NCI-H748 (cell line): Measurements from ENCODE around the gene MPG.
"Not testable (repeated sequence)": the region's sequence is repeated elsewhere in the genome, so short reads cannot be mapped to it uniquely, and the experiment has no call there.

Experiments
- DNase-seq: peaks from one replicate; lab custom pipeline; 2025; ENCODE audit not compliant: unreplicated experiment; lab: John Stamatoyannopoulos, UW

Gene MPG, protein sequence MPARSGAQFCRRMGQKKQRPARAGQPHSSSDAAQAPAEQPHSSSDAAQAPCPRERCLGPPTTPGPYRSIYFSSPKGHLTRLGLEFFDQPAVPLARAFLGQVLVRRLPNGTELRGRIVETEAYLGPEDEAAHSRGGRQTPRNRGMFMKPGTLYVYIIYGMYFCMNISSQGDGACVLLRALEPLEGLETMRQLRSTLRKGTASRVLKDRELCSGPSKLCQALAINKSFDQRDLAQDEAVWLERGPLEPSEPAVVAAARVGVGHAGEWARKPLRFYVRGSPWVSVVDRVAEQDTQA

DNA sequence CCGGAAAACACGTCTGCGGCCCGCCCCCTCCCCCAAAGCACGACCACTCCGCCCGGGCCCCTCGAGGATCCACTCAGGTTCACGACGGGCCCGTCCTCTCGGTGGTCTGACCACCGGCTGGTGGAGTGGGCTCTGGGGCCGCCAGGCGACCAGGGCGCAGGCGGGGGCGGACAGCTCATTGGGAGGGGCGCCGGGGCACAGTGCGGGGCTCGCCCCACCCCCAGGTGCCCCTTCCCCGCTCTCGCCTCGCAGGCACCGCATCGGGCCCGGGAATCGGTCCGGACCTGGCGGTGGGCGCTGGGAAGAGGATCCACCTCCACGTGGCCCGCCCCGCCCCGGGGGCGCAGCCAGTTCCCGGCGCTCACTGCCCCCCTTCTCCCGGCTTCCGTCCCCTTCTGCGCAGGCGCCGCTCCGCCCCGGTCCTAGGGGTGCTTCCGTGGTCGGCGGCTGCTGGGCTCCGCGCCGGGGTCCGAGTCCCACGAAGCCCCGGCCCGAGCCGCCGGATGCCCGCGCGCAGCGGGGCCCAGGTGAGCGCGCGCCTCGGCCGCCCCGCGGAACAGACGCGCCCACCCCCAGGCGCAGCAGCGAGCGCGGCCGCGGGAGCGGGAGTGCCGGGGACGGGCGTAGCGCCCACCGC, at the start of gene MPG:
MPG (plus strand) TSS at position 419 of the 637 bp plus-strand sequence; CDS start at position 504, 85 bp downstream.
- peak; percentile 74 for DNase-seq

DNA sequence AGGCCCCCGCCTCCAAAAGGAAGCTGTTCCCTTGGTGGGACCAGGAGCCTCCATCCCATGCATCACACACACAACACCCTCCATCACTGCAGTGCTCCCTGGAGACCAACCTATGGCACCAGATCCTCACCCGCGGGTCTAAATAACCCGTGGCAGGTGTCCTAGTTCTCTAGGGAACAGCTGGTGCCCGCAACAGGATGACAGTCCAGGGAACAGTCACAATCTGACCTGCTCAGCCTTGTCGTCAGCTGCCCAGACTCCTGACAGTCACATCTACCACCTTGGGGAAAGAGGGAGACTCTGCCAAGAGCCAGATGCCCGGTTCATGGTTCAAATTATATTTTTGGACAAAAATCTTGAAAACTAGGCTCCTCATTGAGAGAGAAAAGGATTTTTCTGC, 47.4 kb upstream of the MPG start:
- DNase-seq, result not testable (repeated sequence)

DNA sequence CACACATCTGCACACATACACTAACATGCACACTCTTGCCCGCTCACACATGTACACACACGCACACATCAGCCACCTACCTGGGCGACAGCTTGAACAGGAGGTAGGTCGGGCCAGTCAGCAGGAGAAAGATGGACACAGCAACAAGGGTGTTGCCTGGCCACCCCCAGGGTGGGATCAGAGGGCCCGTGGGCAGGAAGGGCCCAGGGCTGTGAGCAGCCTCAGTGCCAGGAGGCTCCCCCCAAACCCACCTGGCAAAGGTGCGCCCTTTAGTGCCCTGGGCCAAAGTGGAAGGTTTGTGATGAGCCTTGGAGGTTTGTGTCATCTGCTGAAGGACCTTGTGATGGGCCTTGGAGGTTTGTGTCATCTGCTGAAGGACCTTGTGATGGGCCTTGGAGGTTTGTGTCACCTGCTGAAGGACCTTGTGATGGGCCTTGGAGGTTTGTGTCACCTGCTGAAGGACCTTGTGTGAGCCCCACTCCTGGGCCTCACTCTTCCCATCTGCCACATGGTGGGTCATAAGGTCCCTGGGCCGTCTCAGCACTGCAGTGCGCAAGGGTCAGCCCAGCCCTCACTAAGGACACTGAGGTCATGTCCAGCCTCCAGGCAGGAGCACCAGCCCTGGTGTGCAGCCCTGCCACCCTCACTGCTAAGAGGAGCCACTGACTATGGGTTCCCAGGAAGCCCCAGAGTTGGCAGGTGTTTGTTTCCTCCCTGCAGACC, 44.7 kb upstream of the MPG start:
- DNase-seq, result not testable (repeated sequence)

DNA sequence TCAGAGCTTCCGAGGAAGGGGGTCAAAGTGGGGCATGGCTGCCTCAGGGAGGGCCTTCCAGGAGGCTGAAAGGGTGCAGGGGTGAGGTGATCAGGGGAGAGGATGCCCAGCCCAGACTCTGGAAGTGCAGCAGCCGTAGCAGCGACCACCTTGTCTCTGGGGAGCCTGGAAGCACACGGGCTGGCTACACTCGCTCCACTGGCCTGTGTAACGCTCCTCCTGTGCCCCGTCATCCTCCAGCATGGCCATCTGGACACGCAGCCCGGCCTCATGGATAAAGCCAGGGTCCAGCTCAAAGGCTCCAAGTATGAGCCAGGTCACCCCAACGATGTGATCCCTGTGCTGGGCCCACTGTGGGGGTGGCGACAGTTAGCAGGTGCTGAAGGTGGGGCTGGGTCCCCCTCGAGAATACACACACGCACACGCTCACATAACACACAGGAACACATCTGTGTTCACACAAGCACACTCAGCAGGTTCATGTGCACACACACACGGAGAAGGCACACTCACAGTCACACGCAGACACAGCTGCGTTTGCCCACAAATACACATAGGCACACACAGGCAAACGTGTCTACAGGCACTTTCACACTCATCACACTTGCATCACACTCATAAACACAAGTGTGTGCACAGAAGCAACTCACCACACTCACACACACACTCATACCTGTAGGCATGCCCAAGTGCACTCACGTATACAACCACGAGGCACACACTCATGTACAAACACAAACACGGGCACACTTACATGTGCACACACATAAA, 44.0 kb upstream of the MPG start:
- no peak for DNase-seq

DNA sequence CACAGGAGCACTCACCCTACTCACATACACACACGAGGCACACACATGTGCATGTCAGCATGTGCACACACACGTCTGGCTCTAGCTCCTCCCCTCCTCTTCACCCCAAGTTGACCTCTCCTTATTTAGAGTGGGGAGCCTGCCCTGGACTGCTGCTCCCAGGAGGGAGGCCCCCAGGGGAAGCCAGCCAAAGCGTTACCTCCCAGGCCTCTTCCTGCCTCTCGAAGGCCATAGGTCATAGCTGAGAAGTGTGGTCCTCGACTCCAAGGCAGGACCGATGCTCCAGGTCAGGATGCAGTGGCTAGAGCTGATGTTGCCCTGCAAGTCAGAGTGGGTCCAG, 43.4 kb upstream of the MPG start:
- no peak for DNase-seq

DNA sequence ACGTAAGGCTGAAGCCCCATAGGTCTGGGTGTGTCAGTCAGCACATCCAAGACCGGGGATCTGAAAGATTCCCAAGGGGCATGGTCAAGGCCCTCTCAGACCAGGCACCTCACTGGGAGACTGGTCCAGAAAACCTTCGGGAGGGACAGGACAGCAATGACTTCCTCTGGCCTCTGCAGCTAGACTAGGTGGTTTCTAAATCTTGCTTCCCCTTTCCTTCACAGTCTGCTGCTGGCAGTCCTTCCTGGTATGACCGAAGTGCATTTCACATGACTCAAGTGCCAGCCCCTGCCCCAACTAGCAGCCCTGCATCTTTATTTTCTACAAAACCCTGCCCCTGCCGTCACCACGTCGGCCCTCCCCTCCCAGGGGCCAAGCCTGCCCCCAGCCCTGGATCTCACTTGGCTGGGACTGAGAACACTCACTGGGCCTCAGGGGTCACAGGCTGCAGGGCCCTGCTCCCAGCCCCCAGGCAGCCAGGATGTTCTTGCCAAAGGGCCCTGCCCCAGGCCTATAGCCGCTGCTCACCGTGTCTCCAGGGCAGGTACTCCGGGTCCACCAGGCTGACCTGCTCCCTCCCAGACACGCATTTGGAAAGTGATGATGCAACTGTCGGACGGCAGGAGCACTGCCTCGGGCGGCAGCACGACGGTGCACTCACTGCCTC, 42.9 kb upstream of the MPG start:
- DNase-seq, result no peak

DNA sequence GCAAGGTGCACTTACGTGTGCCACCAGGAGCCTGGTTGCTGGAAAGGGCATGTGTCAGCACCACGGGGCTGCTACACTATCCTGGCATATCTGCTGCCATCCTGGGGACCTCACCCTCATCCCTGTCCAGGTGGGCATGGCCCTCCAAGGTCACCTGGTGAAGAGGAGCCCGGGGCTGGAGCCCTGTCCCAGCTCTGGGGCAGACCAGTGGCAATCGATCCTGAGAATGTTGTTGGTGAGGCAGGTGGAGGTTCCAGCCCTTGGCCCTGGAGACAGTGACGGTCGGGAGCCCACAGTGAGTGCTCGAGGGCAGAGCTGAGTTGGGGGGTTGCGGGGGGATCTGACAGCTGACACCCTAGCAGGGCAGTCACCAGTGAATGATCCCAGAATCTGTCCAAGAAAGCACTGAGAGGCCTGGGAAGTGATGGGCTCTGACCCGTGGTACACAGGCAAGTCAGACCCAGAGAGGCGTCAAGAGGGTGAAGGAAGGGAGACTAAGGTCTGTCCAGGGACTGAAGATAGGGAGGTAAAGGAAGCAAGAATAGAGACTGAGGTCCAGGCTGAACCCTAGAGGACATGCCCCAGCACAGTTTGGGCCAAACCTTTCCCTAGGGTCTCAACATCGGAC, 42.2 kb upstream of the MPG start:
- DNase-seq, result no peak

DNA sequence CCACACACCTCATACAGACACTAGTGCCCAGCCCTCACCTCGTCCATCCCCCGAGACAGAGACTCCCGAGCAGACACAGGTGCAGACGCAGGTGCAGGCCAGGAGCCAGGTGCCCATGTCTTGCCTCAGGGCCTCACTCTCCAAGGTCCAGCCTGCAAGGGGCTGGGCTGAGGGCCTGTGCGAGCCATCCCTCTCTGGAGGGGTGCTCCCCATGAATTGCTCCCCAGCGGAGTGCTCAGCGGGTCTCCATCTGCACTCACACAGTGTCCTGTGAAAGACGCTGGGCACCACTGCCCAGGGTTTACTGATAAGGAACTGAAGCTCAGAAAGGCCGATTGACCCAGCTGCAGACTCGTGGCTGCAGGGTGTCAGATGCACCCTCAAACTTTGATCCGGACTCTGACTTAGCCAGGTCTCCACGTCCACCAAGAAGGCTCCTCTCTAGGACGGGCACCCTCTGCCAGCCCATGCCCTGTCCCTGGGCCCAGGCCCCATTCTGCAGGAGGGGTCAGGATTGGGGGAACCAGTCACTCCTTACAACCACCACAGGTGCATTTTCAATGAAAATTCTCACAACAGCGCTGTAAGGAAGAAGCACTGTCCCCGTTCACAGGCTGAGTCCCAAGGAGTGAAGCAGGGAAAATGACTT, 41.6 kb upstream of the MPG start:
- no peak for DNase-seq

DNA sequence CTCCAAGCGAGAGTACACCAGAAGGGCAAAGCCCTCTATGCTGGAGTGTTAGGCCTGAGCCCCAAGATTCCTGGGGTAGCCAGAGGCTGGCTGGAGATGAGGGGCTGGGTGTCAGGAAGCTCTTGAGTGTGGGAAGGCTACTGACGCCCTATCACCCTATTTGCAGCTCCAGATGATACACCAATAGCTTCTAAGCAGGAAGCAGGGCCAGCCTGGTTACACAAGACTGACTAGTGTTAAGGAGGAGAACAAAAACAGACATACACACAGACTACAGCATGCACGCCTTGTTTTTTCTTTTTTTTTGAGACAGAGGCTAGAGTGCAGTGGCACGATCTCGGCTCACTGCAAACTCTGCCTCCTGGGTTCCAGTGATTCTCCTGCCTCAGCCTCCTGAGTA, 40.5 kb upstream of the MPG start:
- DNase-seq, result no peak

DNA sequence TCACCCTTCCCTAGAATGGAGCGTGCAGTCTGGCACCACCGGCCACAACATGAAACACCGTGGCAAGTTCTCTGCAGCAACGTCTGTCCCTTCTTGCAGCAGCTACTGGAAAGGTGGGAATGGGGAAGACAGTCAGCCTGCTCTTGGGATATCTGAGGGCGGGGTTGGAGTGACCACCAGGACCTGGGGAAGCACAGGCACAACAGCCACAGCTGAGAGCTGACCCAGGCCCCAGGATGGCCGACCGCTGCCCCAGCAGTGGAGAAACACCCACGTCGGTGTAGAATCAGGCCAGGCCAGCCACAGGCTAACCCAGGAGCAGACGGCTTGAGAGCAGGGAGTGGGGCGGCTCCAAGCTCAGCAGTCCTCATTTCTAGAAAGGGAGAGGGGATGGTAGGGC, 39.8 kb upstream of the MPG start:
- not testable (repeated sequence) for DNase-seq

DNA sequence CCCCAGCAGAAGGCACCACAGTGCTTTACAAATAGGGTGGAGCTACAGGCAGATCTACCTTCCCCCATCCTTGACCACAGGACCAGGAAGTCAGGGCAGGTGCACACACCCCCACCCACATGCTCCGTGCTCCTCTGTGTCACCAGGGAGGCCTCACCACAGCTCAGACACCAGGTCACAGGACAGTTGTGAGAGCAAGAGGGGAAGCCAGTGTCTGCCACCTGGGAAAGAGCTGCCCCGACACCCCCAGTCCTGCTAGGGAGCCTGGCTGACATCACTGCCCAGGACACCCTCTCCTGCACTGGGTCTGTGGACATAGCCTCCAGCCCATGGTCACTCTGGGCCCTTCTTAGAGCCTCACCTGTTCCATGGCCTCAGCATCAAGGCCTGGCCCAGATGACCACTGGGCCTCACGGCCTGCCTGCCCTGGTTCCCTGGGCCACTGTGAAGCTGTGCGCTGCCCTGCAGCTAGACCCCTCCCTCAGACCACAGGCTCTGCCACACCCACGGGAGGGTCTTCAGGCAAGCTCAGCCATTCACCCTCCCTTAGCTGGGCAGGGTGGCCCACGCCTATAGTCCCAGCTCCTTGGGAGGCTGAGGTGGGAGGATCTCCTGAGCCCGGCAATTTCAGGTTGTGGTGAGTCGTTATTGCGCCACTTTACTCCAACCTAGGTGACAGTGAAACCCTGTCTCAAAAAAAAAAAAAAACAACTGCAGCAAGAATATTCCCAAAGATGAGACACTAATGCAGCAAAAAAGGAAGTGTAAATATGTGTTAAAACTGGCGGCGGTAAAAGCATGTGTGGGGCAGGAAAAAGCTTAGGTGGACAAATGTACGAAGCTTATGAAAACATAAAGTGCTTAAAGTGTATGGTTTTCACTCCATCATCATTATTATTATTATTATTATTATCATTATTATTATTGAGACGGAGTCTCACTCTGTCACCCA, 38.8 kb upstream of the MPG start:
- no peak for DNase-seq

DNA sequence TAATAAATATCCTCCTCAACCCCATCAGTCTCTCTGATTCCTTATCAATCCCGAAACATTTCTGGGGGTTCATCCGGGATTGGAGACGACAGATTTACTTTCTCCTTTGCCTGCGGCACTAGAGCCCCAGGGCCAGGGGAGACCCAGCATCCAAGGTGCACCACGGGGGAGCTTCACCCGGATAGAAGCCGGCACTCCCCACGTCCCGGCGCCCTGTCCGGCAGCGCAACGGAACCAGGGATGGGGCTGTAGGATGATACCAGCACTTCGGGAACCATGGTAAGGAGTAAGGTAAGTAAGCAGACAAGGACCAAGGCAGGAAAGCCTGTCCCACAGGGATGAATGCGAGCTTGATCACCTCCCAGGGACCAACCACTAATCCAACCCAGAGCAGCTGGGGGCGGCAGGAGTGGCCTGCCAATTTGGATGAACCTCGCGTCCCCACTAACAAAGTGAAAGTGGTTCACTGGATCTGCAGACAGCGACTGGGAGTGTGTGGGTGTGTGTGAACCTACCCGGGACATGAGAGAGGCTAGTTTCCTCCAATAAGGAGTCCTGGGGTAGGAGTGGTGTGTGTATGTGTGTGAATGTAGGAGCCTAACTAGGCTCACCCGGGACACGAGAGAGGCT, 36.5 kb upstream of the MPG start:
- no peak for DNase-seq

DNA sequence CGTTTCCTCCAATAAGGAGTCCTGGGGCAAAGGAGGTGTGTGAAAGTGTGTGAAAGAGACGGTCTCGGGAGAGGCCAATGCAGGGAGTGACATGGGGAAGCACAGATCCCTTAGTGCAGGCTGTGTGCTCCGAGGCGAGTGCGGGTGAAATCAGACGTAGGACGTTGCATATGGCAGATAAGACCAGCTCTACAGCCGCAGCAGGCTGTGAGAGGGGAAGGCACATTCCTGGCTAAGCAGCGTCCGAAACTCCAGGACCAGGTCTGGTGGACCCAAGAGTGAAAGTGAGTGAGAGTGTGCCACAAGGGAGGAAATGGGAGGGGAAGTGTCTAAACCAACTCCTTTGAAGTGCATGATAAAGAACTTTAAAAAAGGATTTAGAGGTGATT, 36.0 kb upstream of the MPG start:
- no peak for DNase-seq

DNA sequence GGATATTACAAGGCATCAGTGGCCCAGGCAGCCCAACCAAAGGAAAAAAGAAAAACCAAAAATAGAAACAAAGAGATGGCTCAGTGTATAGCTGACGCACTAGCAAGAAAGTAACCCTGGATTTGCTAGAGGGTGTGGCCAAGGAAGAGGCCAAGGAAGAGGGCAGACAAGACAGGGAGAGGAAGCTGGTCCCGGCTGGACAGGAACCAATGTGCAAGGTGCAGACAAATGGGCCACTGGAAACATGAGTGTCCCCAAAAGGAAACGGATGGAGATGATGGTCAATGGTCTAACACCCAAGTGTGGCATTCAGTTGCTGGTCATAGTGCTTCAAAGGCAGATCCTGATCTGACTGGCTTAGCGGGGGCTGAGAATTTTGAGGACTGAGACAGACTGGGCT, 35.3 kb upstream of the MPG start:
- no peak for DNase-seq

DNA sequence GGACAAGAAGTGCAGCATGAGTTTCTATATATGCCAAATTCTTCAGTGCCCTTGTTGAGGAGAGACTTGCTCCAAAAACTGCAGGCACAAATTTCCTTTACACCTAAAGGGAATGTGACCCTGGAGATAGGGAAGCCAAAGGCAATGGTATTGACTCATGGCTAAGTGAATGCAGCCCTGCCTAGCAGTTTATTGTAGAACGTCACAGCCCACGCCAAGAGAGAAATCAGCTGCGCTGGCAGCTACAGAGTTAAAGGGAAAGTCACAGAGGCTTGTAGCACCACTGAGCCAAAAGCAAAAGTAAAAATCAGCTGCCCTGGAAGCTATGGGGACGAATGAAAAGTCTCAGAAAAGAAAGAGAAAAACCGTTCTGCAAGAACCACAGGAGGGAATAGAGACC, 34.7 kb upstream of the MPG start:
- DNase-seq, result no peak

DNA sequence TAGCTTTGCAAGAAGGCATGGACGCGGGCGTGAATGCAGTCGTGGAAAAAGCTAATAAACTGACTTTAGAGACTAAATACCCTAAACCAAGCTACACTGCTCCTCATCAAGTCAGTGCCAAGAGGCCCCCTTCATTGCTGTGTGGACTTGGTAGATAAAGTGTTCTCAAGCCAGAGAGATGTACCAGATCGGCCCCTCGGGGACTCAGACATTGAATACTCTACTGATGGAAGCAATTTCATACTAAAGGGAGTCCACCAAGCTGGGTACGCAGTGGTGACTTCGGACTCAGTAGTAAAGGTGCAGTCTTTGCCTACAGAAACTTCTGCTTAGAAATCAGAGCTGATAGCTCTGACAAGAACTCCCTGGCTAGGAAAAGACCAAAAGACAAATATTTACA, 33.4 kb upstream of the MPG start:
- DNase-seq, result no peak

DNA sequence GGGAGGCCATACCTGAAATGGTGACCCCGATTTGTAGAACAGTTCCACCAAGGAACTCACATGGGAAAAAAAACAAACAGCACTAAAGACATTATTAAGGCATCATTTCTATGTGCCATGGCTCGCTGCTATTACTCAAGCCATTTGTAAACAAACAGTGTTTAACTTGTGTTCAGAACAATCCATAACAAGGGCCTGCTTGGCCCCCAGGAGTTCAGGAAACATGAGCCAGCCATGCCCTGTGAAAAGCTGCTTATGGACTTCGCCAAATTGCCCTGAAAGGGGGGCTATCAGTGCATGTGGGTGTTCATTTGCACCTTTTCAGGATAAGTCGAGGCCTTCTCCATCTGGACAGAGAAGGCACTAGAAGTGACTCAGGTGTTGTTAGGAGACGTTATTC, 32.6 kb upstream of the MPG start:
- DNase-seq, result peak; percentile 31

DNA sequence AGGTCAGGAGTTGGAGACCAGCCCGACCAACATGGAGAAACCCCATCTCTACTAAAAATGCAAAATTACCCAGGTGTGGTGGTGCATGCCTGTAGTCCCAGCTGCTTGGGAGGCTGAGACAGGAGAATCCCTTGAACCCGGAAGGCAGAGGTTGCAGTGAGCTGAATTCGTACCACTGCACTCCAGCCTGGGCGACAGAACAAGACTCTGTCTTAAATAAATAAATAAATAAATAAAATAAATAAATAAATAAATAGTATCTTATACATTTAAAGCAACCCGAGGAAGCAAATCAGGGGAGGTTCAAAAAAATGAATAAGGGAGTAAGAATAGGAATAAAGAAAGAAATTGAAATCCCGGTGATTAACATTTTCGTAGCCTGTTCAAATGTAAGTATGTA, 31.5 kb upstream of the MPG start:
- DNase-seq, result not testable (repeated sequence)

DNA sequence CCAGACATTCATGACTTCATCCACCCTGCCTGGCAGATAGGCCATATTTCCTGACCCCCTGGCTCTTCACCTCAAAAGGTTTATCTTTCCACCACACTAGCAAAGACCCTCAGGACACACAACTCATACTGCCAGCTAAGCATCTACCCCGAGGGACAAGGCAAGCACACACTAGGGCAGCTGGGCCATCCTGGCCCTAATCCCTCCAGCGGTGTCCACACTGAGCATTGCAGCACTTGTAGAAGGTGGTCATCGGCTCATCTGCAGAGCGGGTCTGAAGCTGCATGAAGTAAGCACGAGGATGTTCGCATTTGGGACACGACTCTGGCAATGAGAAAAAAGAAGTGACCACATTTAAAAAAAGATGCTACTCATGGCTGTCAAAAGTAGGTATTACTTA, 30.8 kb upstream of the MPG start:
- DNase-seq, result no peak
